HUES48 (cell line): ENCODE results near the gene CLEC9A.

Experiments used
- H3K27ac ChIP-seq: one replicate; pipeline ENCODE4 v1.7.0; 2013; ENCODE audit warnings: low read depth, low read length, inconsistent platforms
- H3K27me3 ChIP-seq: 2 replicates; pipeline ENCODE4 v1.6.1; 2013; ENCODE audit warnings: mild to moderate bottlenecking, low read length; ENCODE audit not compliant: control insufficient read depth, insufficient read depth
- H3K36me3 ChIP-seq: 2 replicates; pipeline ENCODE4 v1.6.1; 2013; ENCODE audit warnings: low read length; ENCODE audit not compliant: control insufficient read depth, insufficient read depth
- H3K4me1 ChIP-seq: 2 replicates; pipeline ENCODE4 v1.6.1; 2013; ENCODE audit warnings: mild to moderate bottlenecking, low read length; ENCODE audit not compliant: control insufficient read depth, insufficient read depth
- H3K4me3 ChIP-seq: 2 replicates; pipeline ENCODE4 v1.5.1; 2013; ENCODE audit warnings: mild to moderate bottlenecking, low read depth, low read length
- H3K9ac ChIP-seq: 2 replicates; pipeline ENCODE4 v1.6.1; 2013; ENCODE audit warnings: mild to moderate bottlenecking, low read depth, low read length, moderate library complexity
- H3K9me3 ChIP-seq: 2 replicates; pipeline ENCODE4 v1.6.1; 2013; ENCODE audit warnings: low read length; ENCODE audit not compliant: control insufficient read depth, insufficient read depth

Gene CLEC9A

DNA sequence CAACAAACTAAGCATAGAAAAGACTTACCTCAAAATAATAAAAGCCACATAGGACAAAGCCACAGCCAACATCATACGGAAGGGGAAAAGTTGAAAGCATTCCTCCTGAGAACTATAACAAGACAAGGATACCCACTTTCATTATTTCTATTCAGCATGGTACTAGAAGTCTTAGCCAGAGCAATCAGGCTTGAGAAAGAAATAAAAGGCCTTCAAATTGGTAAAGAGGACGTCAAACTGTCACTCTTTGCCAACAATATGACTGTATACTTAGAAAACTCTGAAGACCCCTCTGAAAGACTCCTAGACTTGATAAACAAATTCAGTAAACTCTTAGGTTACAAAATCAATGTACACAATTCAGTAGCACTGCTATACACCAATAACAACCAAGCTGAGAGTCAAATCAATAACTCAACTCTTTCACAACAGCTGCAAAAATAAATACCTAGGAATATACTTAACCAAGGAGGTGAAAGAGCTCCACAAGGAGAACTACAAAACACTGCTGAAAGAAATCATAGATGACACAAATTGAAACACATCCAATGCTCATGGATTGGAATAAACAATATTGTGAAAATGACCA lies 79.9 kb downstream of the CLEC9A start:
- Histone ChIP-seq H3K27me3 (no peaks in the 10 kb centered on the region), H3K4me1 (no peaks in the 10 kb centered on the region), H3K9ac (no peak overlapping the region), H3K4me3 (no peak overlapping the region), H3K36me3 (no peaks in the 10 kb centered on the region), H3K9me3 (no peaks in the 10 kb centered on the region), H3K27ac (no peak overlapping the region)

DNA sequence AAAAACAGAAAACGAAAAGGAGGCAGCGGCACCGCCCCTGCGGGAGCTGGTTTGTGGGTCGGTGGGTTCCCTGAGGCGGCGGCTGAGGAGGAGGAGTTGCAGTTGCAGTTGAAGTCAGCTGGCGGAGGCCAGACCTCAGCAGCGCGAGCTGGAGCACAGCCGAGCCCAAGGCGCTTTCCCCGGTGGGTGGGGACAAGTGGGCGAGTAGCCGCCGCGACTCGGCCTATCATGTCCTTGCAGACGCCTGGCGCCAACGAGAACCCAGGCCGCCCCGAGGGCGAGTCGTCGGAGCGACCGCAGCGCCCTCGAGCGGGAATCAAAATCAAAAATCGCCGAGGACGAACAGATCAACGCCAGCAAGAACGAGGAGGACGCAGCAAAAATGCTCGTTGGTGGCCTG lies 81.0 kb downstream of the CLEC9A start:
- no peak overlapping the region for H3K4me3 ChIP-seq
- no peaks in the 10 kb centered on the region for H3K9me3 ChIP-seq
- no peak overlapping the region for H3K27ac ChIP-seq
- H3K4me1 ChIP-seq: no peaks in the 10 kb centered on the region
- H3K9ac ChIP-seq: no peak overlapping the region
- H3K36me3 ChIP-seq: no peaks in the 10 kb centered on the region
- H3K27me3 ChIP-seq: no peaks in the 10 kb centered on the region

DNA sequence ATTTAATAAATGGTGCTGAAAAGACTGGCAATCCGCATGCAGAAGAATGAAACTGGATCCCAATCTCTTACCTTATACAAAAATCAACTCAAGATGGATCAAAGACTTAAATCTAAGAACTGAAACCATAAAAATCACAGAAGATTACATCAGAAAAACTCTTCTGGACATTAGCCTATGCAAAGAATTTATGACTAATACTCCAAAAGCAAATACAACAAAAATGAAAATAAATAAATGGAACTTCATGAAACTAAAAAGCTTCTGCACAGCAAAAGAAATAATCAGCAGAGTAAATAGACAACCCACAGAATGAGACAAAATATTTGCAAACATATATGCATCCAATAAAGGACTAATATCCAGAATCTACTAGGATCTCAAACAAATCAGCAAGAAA lies 82.6 kb downstream of the CLEC9A start:
- Histone ChIP-seq H3K4me3 (no peak overlapping the region), H3K36me3 (no peaks in the 10 kb centered on the region), H3K27ac (no peak overlapping the region), H3K27me3 (no peaks in the 10 kb centered on the region), H3K4me1 (no peaks in the 10 kb centered on the region), H3K9me3 (no peaks in the 10 kb centered on the region), H3K9ac (no peak overlapping the region)

DNA sequence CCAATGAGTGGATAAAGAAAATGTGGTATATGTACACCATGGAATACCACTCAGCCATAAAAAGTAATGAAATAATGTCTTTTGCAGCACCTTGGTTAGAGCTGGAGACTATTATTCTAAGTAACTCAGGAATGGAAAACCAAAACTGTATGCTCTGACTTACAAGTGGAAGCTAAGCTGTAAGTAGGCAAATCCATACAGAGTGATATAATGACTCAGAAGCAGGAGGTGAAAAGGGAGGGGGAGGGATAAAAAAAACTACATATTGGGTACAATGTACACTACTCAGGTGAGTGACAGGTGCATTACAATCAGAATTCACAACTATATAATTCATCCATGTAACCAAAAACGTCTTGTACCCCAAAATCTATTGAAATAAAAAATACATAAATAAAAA lies 83.4 kb downstream of the CLEC9A start:
- H3K27me3 ChIP-seq: no peaks in the 10 kb centered on the region
- no peak overlapping the region for H3K4me3 ChIP-seq
- H3K4me1 ChIP-seq: no peaks in the 10 kb centered on the region
- H3K9me3 ChIP-seq: no peaks in the 10 kb centered on the region
- H3K36me3 ChIP-seq: no peaks in the 10 kb centered on the region
- H3K27ac ChIP-seq: no peak overlapping the region
- no peak overlapping the region for H3K9ac ChIP-seq

DNA sequence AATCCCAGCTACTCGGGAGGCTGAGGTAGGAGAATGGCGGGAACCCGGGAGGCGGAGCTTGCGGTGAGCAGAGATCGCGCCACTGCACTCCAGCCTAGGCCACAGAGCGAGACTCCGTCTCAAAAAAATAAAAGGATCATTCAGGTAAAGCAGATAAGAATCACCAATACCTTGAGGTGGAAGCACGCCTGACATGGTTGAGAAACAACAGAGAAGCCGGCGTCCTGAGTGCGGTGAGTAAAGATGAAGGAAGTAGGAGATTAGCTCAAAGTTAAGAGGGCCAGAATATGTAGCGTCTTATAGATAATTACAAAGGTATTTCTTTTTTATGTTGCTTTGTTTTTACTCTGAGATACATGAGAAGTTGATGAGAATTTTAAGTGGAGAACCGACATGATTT lies 84.8 kb downstream of the CLEC9A start:
- Histone ChIP-seq H3K36me3 (no peaks in the 10 kb centered on the region), H3K4me1 (no peaks in the 10 kb centered on the region), H3K9ac (no peak overlapping the region), H3K27ac (no peak overlapping the region), H3K9me3 (no peaks in the 10 kb centered on the region), H3K4me3 (no peak overlapping the region), H3K27me3 (no peaks in the 10 kb centered on the region)
